ENCODE results near the gene FN3K. TPM values are rescaled to one million over a fixed set of nuclear protein-coding genes. Genes with fewer than 3 reads are reported as not detected.

FN3K gene
- total and polyA plus RNA-seq, 2 donors (not counting 3 experiments of a cell fraction or from before 2014, with no cell fraction given): 2.0 to 12.0 TPM

- no peak overlapping the region for H2AFZ ChIP-seq (ENCODE audit: low read depth, low read length)
- H3K9me1 ChIP-seq (replicated peaks; ENCODE audit: control insufficient read depth, extremely low read depth, insufficient read depth, low read length): no peaks in the 10 kb centered on the region
- H3K9me3 ChIP-seq (replicated peaks; ENCODE audit: control insufficient read depth, insufficient read depth, low read length): no peaks in the 10 kb centered on the region
- H3K79me2 ChIP-seq (ENCODE audit: control insufficient read depth, insufficient read depth, low read length): peaks cover 11% of the 10 kb centered on the region
- no peak for TF ChIP-seq FOS (IDR thresholded peaks at IDR 0.05; ENCODE audit: borderline replicate concordance, insufficient read depth, low read length)
- TF ChIP-seq MYC (IDR thresholded peaks at IDR 0.05; ENCODE audit: low read depth, low read length): no peak
- no peak for TF ChIP-seq CTCF (IDR thresholded peaks at IDR 0.05; ENCODE audit: extremely low read depth in 1 of 2, insufficient read depth in 1 of 2, low read depth in 1 of 2, low read length in 2 of 2)
- TF ChIP-seq EZH2 (IDR thresholded peaks at IDR 0.05; ENCODE audit: borderline replicate concordance, low read depth, low read length, severe bottlenecking): no peak
- TF ChIP-seq MAX (IDR thresholded peaks at IDR 0.05; ENCODE audit: insufficient read depth, insufficient read length): no peak
- H3K27me3 ChIP-seq (ENCODE audit: control insufficient read depth in 2 of 2, insufficient read depth in 2 of 2, low read length in 2 of 2): no peaks in the 10 kb centered on the region
- H3K27ac ChIP-seq (ENCODE audit: insufficient read depth, low read depth, low read length): no peak overlapping the region
- intact Hi-C loops (cut with micrococcal nuclease) (no loop called here), dilution Hi-C loops (cut with MboI; ENCODE audit: extremely low pct_ligation_motif_present, low sequenced_read_pairs) (no loop called here)
- no peak overlapping the region for H3K4me2 ChIP-seq (ENCODE audit: insufficient read depth, low read length)
- H4K20me1 ChIP-seq (replicated peaks; ENCODE audit: control insufficient read depth, extremely low read depth, insufficient read depth, low read length): no peaks in the 10 kb centered on the region
- no peak overlapping the region for H3K9ac ChIP-seq (replicated peaks; ENCODE audit: extremely low read depth, insufficient read depth, low read length)
- DNase-seq (ENCODE audit: low read depth, low spot score): no peak
- CTCF ChIA-PET: no interaction called here
- H3K4me3 ChIP-seq (replicated peaks in 1 of 3; ENCODE audit: insufficient read depth in 1 of 3, low read depth in 1 of 3, low read length in 3 of 3): no peak overlapping the region
- H3K4me1 ChIP-seq (ENCODE audit: control insufficient read depth, extremely low read depth, insufficient read depth, low read length): peaks cover 12% of the 10 kb centered on the region
- no peak for FAIRE-seq
- POLR2A ChIA-PET: no interaction called here
- BruUV-seq (replicated peaks): no TSS peak
- H3K36me3 ChIP-seq (ENCODE audit: control insufficient read depth in 2 of 2, extremely low read depth in 1 of 2, insufficient read depth in 2 of 2, low read length in 2 of 2): no peaks in the 10 kb centered on the region
These were observed 22.2 kb upstream of the FN3K start for GRCh38 chr17:82713071-82713723.
